GM21576 (cell line): Measurements from ENCODE around the gene RPEL1.

Experiments used
- ATAC-seq: cut with Tn5 transposase; IDR thresholded peaks from one replicate; pipeline ENCODE4 v1.9.1; 2021; ENCODE audit warnings: mild to moderate bottlenecking, moderate library complexity; ENCODE audit not compliant: unreplicated experiment

Gene RPEL1

DNA sequence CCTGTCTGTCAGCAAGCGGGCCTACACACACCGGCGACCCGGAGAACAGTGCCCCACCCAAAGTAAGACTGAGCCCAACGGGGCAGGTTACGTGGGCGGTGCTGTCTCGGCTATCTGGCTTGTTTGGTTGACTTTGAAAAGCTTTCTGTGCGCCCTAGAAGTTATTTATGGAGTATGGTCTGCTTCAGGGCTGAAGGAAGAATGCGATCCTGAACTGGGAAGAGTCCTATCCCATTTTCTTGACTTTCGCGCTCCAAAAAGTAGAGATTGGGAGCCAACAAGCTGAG lies 32.8 kb downstream of the RPEL1 start:
- ATAC-seq, result no peak

DNA sequence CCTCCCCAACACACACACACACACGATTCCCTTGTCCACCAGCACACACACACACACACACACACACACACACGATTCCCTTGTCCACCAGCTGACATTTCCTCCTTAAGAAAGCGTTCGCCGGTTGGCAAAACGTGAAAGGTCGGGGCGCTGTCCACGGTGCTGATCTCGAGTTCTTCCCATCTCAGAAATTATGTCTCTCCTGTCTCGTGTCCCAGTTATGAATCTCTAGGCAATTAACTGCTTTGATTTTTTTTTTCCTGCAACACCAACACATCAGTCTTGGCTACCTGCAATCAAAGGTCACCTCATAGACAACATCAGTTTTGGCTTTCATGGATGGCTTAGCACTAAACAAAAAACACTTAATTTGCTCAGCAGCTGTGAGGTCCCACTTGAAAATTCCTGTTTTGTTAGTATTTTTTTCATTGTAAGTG lies 33.2 kb downstream of the RPEL1 start:
- ATAC-seq, result no peak

DNA sequence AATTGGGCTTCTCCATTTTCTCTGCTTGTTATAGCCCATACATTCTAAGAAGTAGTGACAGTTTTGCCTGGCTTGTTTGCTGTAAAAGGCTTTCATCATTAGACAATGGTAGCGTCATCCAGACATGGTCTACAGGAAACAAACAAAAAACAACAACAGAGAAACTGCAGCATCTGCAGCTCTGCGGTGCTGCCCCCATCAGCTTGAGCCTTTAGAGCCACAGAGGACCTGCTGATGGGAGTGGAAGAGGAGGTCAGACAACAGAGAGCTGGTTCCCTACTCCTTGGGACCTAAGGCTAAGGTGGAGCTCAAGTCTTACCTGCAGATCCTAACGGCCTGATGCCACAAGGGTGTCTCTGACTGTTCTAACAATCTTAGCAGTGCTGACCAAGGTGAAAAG lies 34.3 kb downstream of the RPEL1 start:
- no peak for ATAC-seq

DNA sequence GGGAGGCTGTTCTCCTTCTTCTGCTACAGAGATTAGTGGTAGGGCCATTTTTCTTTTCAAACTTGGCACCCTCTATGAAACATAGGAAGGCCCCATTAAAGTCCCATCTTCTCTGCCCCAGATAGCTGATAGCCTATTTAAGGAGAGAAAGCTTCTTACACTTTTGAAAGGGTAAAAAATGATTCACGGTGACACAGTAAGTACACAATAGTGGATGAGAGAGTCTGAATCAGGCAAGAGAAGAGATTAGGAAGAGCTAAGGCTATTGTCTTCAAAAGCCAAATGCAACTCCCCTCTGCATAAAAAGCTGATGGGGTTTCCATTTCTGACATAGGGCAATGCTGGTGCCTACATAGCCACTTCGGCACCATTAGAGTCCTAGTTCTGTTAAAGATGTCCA lies 34.8 kb downstream of the RPEL1 start:
- no peak for ATAC-seq

DNA sequence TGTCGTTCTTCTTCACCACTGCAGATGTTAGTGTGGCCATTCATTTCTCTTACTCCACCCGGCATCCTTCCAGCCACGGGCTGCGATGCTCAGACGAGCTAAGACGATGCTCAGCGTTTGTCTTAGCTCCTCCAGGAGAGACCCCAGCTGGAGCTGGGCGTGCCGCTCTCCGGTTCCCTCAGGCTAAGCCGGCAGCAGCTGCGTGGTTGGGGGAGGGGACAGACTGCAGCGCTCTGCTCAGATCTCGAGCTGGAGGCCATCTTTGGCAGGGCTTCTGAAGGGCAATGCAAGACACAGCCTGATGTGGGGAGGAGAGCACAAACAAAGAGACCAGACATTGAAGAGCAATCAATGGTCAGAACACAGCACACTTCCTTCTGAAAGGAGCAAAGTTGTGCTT lies 36.1 kb downstream of the RPEL1 start:
- no peak for ATAC-seq

- ATAC-seq, result no peak
Observed at GRCh38 chr10:103282961-103283360, 37.3 kb downstream of the RPEL1 start.

DNA sequence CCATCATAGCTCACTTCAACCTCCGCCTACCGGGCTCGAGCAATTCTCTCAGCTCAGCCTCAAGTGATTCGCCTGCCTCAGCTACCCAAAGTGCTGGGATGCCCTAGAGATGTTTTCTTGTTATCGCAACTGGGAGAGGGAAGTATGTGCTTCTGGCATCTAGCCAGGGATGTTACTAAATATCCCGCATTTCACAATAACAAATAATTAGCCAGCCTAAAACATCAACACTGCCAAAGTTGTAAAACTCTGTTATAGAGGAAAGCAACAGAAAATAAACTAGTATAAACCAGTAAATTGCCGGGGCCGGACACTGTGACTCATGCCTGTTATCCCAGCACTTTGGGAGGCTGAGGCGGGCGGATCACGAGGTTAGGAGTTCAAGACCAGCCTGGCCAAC lies 38.5 kb downstream of the RPEL1 start:
- ATAC-seq, result no peak

DNA sequence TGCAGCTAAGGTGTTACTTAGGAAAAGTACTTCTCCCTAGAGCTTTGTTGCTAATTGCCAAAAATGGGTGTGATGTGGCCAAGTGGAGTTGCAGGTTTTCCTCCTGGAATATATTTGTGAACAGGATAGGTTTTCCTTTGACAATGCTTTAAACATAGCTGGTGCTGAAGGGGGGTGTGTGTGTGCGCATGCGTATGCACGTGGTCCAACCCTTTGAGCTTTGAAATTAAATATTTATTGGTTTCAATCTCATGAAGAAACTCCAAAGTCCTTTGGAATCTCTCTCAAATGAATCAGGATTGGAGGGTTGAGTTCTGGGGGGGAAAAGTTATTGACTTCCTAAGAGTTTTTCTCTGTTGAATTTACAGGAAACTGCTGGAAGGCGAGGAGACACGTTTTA lies 42.3 kb downstream of the RPEL1 start:
- no peak for ATAC-seq

DNA sequence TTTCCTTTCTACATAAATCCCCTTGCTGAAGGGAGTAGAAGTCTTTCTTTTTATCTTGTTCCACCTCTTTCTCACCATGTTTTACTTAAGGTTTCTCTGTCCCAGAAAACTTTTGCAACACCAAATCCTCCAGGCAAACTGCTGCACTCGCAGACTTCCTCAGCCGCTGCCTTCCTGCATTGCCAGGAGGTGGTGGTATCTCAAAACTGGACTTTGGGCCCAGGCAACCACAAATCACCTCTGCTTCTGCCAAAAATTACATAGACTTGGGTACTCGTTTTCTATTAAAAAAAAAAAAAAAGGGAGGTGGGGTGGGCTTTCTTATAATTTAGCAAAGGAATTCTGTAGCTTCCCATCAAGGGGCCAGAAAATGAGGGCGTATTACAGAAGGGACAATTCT lies 45.9 kb downstream of the RPEL1 start:
- ATAC-seq, result no peak

- no peak for ATAC-seq
Observed at GRCh38 chr10:103295374-103296015, 49.8 kb downstream of the RPEL1 start.
